AG09309 (cell line): ENCODE results near the gene FBN1.

ENCODE experiments used
- DNase-seq: peaks from one replicate; pipeline ENCODE4 v3.0.0-alpha.2; 2010; ENCODE audit warnings: low read depth
- H3K4me3 ChIP-seq: 2 replicates; pipeline ENCODE4 v1.5.1; 2011; ENCODE audit warnings: mild to moderate bottlenecking, low read depth, low read length, moderate library complexity; ENCODE audit not compliant: control insufficient read depth
- CTCF ChIP-seq: IDR thresholded peaks from 2 replicates; pipeline ENCODE4 v1.5.1; 2011; ENCODE audit warnings: mild to moderate bottlenecking, low read depth, low read length, inconsistent platforms; ENCODE audit not compliant: insufficient read depth, control insufficient read depth; ENCODE audit errors: missing control alignments

FBN1 gene

GRCh38 chr15:48557335-48557734 is 88.2 kb downstream of the FBN1 start:
- DNase-seq: no peak
- H3K4me3 ChIP-seq: no peak overlapping the region
- no peak for TF ChIP-seq CTCF

DNA sequence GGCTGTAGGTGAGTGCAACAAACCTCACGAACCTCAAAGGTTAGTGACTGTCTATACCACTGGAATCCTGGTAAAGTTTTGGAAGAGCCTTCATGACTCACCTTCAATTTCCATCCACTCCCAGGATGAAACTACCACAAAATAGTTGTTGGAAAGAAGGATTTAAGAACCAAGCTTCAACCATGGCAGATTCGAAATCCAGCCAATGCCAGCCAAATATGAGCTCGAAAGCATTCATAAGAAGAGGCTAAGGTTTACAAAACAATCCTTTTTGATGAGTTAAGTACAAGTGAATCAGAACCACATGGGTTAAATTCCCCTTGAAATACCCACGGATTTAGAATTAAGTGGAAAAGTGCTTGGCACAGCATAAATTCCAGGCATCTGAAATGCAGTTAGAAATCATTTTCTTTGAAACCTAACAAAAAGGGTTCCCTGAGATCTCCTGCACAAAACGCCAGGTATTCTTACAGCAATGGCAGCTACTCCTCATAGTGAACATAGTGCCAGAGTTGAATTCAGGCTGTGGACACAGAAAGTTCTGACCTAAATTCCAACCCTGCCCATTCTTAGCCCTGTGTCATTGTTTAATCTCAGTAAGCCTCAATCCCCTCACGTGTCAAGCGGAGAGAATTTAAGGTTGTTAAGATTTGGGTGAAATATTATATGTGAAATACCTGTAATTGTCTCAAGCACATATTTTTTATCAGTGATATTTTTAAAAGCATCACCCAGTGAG is 89.2 kb downstream of the FBN1 start:
- no peak overlapping the region for H3K4me3 ChIP-seq
- no peak for DNase-seq
- no peak for TF ChIP-seq CTCF

DNA sequence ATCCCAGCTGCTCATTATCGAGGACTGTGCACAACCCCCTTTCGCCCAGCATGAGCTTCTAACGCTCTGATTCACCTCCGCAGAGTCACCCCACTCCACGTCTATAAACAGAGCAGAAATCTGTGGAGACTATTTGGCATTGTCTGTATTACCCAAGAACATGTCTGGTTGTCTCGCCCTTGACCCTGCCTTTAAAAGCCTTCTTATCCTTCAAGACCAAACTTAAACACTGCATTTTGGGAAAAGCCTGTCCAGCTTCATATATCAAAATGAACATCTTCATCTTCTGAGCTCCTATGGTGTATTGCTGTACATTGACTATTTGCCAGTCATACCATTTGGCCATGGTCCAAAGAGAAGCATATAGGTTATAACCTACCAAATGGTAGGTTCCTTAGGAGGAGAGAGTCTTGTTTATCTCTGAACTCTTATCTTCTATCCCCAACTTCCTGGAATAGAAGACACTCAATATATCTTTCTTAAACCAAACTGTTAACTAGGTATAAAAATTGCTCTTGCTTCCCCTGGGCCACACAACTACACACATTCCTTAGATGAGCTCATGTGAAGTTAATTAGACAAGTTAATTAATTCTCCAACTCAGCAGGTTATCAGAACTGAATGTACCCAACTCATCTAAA is 90.1 kb downstream of the FBN1 start:
- H3K4me3 ChIP-seq: no peak overlapping the region
- no peak for TF ChIP-seq CTCF
- peak; percentile 67 for DNase-seq

DNA sequence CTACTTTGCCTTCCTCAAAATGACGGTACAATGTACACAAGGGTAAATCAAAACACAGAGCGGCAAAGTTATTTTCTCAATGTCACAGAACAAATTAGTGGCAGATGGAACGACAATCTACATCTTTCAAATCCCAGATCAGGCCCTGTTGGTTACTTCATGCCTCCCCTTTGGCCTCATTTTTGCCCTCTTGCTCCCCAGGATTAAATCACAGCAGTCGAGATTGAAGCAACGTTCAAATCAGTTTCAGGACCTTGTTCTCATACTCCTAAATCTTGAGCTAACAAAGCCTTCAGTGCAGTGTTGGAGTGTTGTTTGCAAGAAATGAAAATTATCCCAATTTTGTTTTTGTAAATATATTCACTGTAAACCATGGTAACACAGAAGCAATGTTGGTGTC is 91.4 kb downstream of the FBN1 start:
- no peak overlapping the region for H3K4me3 ChIP-seq
- no peak for DNase-seq

DNA sequence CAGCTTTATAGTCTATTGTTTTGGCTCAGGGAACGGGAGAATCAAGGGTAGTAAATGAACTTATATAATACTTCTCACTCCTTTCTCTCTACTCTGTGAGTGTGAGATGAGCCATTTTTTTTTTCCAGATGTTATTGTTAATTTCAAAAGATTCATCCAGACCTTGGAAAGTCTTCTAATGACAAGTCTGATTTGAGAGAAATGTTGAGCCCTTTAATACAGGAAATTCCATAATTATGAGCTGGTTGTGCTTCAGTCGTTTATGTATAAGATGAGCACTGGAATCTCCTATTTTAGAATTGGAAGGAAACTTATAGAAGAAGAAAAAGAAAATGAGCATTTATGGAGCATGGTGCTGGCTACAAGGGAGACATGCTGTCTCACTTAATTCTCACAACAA is 92.0 kb downstream of the FBN1 start:
- no peak for DNase-seq
- no peak overlapping the region for H3K4me3 ChIP-seq
- TF ChIP-seq CTCF: no peak

More for the DNA sequence above, 91.4 kb downstream of the FBN1 start:
- no peak for TF ChIP-seq CTCF

DNA sequence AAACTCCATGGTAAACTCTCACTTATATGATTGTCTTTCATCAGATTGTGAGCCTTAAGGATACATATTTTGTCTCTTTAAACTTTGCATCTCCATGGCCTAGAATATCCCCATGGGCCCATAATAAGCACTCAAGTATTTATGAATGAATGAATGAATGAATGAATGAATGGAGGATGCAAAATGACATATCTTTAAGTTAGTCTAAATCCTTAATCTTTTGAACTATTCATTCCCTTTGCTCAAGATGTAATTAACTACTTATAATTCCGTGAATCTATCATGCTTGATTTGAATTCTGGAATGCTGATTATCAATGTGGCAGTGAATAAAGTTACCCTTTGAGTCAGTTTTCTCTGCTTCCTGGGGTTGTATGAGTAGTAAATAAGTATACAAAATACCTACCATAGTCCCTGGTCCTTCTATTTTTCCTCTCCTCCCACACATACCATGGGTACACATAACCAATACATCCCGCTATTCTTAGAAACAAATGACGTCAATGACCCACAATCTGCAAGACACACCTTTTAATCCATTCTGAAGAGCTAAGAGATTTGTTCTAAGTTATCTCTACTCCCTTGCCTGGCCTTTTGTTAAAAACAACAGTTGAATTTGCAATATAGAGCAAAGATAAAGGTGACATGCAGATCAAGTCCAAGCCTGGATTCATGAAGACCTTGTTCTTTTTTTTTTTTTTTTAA is 94.5 kb downstream of the FBN1 start:
- no peak for DNase-seq
- no peak overlapping the region for H3K4me3 ChIP-seq
- TF ChIP-seq CTCF: no peak
